A673 (cell line): ENCODE results near the gene ADARB2. TPM values are rescaled to one million over a fixed set of nuclear protein-coding genes. Genes with fewer than 3 reads are reported as not detected.
A peak's percentile ranks its signal among the peaks of the same experiment; 100 is the strongest.

Source experiments
- BruUV-seq: library from RNA; stranded (reverse); fragments of 400-500 nt; replicated peaks from 2 replicates; lab custom pipeline; 2021; lab: Mats Ljungman, UMichigan
- CTCF ChIA-PET: fragments of 300-600 bp; sonication (Branson Sonifier 250); formaldehyde crosslinking; loops from one replicate; lab custom pipeline; 2022; ENCODE audit warnings: antibody characterized with exemption; lab: Charles Lee
- POLR2A ChIA-PET: fragments of 300-600 bp; sonication (Branson Sonifier 250); formaldehyde crosslinking; loops from one replicate; lab custom pipeline; 2022; ENCODE audit warnings: antibody characterized with exemption; ENCODE audit not compliant: low non-redundant PET; lab: Charles Lee
- DNase-seq: peaks from one replicate; pipeline ENCODE4 v3.0.0-alpha.2; 2015; ENCODE audit warnings: low spot score
- H3K27ac ChIP-seq: fragments of 200-600 bp; sonication (generic); 2 replicates; pipeline ENCODE4 v1.5.1; 2016; ENCODE audit warnings: mixed run types, low read depth, mild to moderate bottlenecking, mixed read lengths, antibody characterized with exemption, low read length; ENCODE audit not compliant: poor library complexity, severe bottlenecking
- H3K27me3 ChIP-seq: fragments of 200-600 bp; sonication (generic); replicated peaks from 2 replicates; pipeline ENCODE4 v1.6.1; 2017; ENCODE audit warnings: mixed run types, low read depth, mild to moderate bottlenecking, mixed read lengths, antibody characterized with exemption, low read length; ENCODE audit not compliant: insufficient read depth, poor library complexity
- H3K36me3 ChIP-seq: fragments of 200-600 bp; sonication (generic); 2 replicates; pipeline ENCODE4 v1.6.1; 2016; ENCODE audit warnings: mixed run types, mild to moderate bottlenecking, mixed read lengths, antibody characterized with exemption, low read length; ENCODE audit not compliant: insufficient read depth, poor library complexity, severe bottlenecking
- H3K4me1 ChIP-seq: fragments of 200-600 bp; sonication (generic); 2 replicates; pipeline ENCODE4 v1.6.1; 2017; ENCODE audit warnings: mixed run types, mild to moderate bottlenecking, mixed read lengths, antibody characterized with exemption, low read length; ENCODE audit not compliant: insufficient read depth, poor library complexity, severe bottlenecking
- H3K4me3 ChIP-seq: fragments of 200-600 bp; sonication (generic); 2 replicates; pipeline ENCODE4 v1.5.1; 2016; ENCODE audit warnings: low read depth, mixed run types, mild to moderate bottlenecking, mixed read lengths, low read length; ENCODE audit not compliant: poor library complexity, severe bottlenecking
- H3K9me3 ChIP-seq: fragments of 200-600 bp; sonication (generic); 2 replicates; pipeline ENCODE4 v1.6.1; 2016; ENCODE audit warnings: mixed run types, low read depth, mild to moderate bottlenecking, mixed read lengths, antibody characterized with exemption, low read length; ENCODE audit not compliant: poor library complexity, severe bottlenecking
- CTCF ChIP-seq: fragments of 300-800, 200-600 bp; sonication (generic); conservative IDR thresholded peaks from 2 replicates; pipeline ENCODE4 v1.5.1; 2017; ENCODE audit warnings: low read depth, mild to moderate bottlenecking, antibody characterized with exemption, low read length, moderate library complexity, mixed read lengths
- EZH2 ChIP-seq: fragments of 200-600 bp; sonication (generic); IDR thresholded peaks from 2 replicates; pipeline ENCODE4 v1.6.1; 2017; ENCODE audit warnings: borderline replicate concordance, low read depth, mild to moderate bottlenecking, mixed read lengths, antibody characterized with exemption, low read length; ENCODE audit not compliant: poor library complexity, severe bottlenecking
- intact Hi-C: fragments of 100-400 bp; cut with micrococcal nuclease; formaldehyde crosslinking; loops from one replicate; pipeline ENCODE4 v1.10.0; 2022; ENCODE audit not compliant: unreplicated experiment
- total RNA-seq: library from RNA; stranded (reverse); gene quantifications from 2 replicates; pipeline ENCODE4 v1.2.3, GENCODE V29; 2021

The ADARB2 gene
- total RNA-seq, 1 experiment from 2014 or later = not detected

- Histone ChIP-seq H3K27ac (no peak overlapping the region), H3K4me3 (no peak overlapping the region), H3K36me3 (no peaks in the 10 kb centered on the region), H3K4me1 (no peaks in the 10 kb centered on the region), H3K27me3 (peaks cover 77% of the 10 kb centered on the region), H3K9me3 (no peaks in the 10 kb centered on the region)
- TF ChIP-seq CTCF (no peak), EZH2 (no peak)
- CTCF ChIA-PET = interaction anchor here (0.6 kb wide), 1 partner anchor 55 kb away, joined by 3 read pairs; no protein-coding TSS in a partner anchor
- intact Hi-C loops = no loop called here
- DNase-seq = no peak
- no TSS peak for BruUV-seq
- POLR2A ChIA-PET = no interaction called here
These were observed 313.6 kb downstream of the ADARB2 start for GRCh38 chr10:1423676-1424253.

GRCh38 chr10:1422275-1422674 is 315.1 kb downstream of the ADARB2 start:
- DNase-seq = no peak
- H3K36me3 ChIP-seq = no peaks in the 10 kb centered on the region
- no peaks in the 10 kb centered on the region for H3K4me1 ChIP-seq
- peaks cover 83% of the 10 kb centered on the region for H3K27me3 ChIP-seq
- intact Hi-C loops = no loop called here
- no peak overlapping the region for H3K27ac ChIP-seq
- CTCF ChIA-PET = no interaction called here
- TF ChIP-seq EZH2 (no peak), CTCF (no peak)
- no peak overlapping the region for H3K4me3 ChIP-seq
- POLR2A ChIA-PET = no interaction called here
- H3K9me3 ChIP-seq = no peaks in the 10 kb centered on the region
- no TSS peak for BruUV-seq

- intact Hi-C loops = no loop called here
- Histone ChIP-seq H3K9me3 (no peaks in the 10 kb centered on the region), H3K27me3 (peaks cover 76% of the 10 kb centered on the region), H3K36me3 (no peaks in the 10 kb centered on the region), H3K27ac (no peak overlapping the region), H3K4me3 (no peak overlapping the region), H3K4me1 (no peaks in the 10 kb centered on the region)
- TF ChIP-seq CTCF (peak; percentile 82), EZH2 (no peak)
- BruUV-seq = no TSS peak
- CTCF ChIA-PET = interaction anchor here (0.6 to 0.9 kb wide), 4 partner anchors 123 to 1359 kb away, joined by 3 to 4 read pairs (median 4); no protein-coding TSS in a partner anchor
- POLR2A ChIA-PET = interaction anchor here (0.7 kb wide), 1 partner anchor 1103 kb away, joined by 4 read pairs; no protein-coding TSS in a partner anchor
- DNase-seq = peak; percentile 68
These were observed 316.5 kb downstream of the ADARB2 start for GRCh38 chr10:1420661-1421362.
